ENCODE data around the gene CARMIL1.

CARMIL1 gene

DNA sequence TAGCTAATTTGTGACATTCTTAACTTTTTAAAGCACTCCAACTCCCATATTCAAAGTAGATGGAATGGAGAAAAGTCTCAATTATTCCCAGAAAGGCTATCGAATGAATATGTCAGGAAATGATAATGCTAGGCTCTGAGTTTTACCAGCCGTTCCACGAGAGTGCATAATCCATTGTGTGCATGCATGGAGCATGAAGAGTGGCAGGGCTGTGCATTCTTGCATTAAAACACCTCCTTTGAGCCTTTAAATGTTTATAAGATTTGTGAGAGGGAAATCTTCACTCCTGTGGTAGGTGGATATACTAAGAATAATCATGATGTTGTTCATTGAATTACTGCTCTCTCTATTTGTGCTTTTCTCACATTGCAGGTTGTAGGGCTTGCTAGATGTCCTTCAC, 178.3 kb downstream of the CARMIL1 start:
- TF ChIP-seq, protein P1, sequence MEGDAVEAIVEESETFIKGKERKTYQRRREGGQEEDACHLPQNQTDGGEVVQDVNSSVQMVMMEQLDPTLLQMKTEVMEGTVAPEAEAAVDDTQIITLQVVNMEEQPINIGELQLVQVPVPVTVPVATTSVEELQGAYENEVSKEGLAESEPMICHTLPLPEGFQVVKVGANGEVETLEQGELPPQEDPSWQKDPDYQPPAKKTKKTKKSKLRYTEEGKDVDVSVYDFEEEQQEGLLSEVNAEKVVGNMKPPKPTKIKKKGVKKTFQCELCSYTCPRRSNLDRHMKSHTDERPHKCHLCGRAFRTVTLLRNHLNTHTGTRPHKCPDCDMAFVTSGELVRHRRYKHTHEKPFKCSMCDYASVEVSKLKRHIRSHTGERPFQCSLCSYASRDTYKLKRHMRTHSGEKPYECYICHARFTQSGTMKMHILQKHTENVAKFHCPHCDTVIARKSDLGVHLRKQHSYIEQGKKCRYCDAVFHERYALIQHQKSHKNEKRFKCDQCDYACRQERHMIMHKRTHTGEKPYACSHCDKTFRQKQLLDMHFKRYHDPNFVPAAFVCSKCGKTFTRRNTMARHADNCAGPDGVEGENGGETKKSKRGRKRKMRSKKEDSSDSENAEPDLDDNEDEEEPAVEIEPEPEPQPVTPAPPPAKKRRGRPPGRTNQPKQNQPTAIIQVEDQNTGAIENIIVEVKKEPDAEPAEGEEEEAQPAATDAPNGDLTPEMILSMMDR (IDR thresholded peaks at IDR 0.05) = no peak

DNA sequence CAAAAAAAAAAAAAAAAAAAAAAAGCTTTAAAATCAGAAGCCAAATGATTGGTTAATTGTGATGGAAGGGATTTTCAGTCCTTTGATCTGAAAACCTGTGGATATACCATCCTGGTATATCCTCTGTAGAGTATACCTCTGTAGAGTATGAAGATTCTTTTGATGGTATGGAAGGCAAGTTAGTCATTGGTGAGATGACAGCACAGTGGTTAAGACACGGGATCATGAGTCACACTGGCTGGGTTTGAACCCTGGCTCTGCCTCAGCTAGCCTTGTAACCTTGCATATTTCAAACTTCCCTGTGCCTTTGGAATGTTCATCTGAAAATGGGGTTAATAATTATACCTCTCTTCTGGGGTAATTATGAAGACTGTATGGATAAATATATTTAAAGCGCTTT, 179.3 kb downstream of the CARMIL1 start:
- TF ChIP-seq, protein P1 (IDR thresholded peaks at IDR 0.05) = no peak

DNA sequence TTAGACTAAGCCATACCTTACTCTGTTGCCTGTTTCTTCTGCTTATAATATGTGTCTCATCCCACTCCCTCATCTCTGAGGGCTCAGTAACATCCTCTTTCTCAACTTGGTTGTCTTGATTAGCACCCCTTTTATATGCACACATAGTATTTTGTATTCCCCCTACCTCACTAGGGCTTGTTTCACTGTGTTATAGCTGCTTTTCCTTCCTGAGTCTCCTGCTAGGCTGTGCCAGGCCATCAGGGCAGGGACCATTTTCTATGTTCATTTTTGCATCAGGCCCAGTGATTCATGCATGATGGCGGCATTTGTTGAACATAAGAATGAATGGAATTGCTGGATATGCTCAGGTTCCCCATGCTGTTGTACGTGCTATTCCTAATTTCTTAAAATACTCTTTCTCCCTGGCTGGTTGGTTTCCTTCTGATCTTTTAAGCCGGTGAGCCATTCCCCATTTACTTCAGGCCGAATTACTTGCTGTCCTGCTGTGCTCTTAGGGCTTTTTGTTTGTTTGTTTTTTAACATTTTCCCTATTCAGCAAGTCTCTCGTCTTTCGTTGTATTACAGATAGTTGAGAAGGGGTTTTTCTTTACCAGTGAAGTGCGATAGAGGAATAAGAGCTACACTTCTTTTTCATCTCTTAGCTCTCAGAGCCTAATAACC, 183.2 kb downstream of the CARMIL1 start:
- TF ChIP-seq, protein P1 (IDR thresholded peaks at IDR 0.05) = no peak

DNA sequence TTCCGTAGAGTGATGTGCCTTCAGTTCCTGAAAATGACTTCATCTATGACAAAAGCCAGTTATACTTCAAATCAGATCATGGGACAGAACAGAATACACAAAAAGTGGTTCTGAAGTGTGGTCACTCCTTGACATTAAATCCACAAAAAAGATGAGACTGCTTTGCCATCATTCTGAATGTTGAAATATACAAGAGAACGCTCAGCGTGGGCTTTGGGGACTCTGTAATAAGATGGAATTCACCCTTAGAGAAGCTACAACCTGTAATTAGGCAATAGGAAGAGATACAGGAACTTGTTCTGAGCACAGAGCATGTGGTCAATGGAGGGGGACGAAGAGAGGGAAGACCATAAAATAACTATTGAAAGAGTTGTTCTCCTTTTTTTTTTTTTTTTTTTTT, 184.3 kb downstream of the CARMIL1 start:
- TF ChIP-seq, protein P1 (IDR thresholded peaks at IDR 0.05) = no peak

DNA sequence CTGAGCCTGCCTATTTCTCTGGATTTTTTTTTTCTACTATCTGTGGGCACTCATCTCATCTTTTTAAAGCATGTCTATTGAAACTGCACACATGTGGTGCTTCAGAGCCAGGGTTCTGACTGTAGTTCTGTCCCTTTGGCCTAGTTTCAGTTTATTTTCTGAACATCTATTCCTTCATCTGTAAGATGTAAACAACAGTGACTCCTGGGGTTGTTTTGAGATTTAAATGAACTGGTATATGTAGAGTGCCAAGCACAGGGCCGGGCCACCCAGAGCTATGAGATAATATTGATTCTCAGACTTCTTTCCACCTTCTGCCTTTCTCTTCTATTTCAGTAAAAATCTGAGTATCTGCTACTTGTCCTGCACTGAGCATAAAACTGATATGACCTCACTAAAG, 185.1 kb downstream of the CARMIL1 start:
- TF ChIP-seq, protein P1 (IDR thresholded peaks at IDR 0.05) = no peak

DNA sequence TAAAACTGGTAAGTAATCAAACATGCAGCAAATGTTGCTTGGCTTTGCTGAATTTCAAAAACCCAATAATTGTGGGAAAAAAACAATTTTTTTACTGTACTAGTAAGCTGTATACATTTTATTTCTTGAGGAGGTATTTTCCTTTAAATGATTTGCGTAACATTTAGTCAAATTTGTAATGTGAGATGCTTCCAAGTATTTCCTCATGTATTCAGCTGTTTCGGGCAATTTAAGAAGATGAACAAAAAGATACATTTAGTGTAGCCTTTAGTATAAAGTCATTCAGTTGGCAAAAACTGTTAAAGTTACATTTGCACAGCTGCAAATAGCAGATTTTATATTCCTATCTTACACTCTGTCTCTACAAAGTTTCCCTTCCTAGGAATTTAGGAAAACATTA, 186.8 kb downstream of the CARMIL1 start:
- TF ChIP-seq, protein P1 (IDR thresholded peaks at IDR 0.05) = no peak

DNA sequence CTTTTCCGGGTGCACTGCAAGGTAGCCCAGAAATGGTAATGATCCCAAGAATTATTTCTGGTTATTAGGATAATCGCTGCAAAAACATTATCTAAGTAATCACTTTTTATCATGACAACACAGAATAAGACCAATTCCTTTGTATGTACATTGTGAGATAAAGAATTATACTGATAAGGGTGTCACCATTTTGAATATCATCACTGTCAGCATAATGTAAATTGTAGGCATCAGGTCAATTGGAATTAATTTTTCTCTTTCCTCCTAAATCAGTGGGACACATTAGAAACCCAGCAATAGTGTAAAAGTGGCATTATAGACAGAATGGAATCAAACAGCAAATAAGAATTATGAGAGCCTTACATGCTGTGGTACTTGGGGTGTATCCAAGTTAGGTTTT, 189.7 kb downstream of the CARMIL1 start:
- TF ChIP-seq, protein P1 (IDR thresholded peaks at IDR 0.05) = no peak
